Occipital lobe (tissue), 2 donors: ENCODE results near the gene RAPGEF6. TPM values are rescaled to one million over a fixed set of nuclear protein-coding genes. Genes with fewer than 3 reads are reported as not detected.
"Not testable (repeated sequence)": the region's sequence is repeated elsewhere in the genome, so short reads cannot be mapped to it uniquely, and the experiment has no call there.

ENCODE experiments used
- DNase-seq: peaks from one replicate; lab custom pipeline; 2025; lab: John Stamatoyannopoulos, UW
- total RNA-seq: library from RNA; depleted of rRNA; stranded (reverse); fragments of >200 nt; gene quantifications from one replicate; pipeline ENCODE4 v1.2.3, GENCODE V29; 2014

The RAPGEF6 gene
- total RNA-seq, 1 donor from 2014 or later = 66.1 TPM

- no peak for DNase-seq
Measured at GRCh38 chr5:131644370-131644769, 9.3 kb upstream of the RAPGEF6 start.

GRCh38 chr5:131641494-131641893 lies 6.5 kb upstream of the RAPGEF6 start:
- no peak for DNase-seq

DNA sequence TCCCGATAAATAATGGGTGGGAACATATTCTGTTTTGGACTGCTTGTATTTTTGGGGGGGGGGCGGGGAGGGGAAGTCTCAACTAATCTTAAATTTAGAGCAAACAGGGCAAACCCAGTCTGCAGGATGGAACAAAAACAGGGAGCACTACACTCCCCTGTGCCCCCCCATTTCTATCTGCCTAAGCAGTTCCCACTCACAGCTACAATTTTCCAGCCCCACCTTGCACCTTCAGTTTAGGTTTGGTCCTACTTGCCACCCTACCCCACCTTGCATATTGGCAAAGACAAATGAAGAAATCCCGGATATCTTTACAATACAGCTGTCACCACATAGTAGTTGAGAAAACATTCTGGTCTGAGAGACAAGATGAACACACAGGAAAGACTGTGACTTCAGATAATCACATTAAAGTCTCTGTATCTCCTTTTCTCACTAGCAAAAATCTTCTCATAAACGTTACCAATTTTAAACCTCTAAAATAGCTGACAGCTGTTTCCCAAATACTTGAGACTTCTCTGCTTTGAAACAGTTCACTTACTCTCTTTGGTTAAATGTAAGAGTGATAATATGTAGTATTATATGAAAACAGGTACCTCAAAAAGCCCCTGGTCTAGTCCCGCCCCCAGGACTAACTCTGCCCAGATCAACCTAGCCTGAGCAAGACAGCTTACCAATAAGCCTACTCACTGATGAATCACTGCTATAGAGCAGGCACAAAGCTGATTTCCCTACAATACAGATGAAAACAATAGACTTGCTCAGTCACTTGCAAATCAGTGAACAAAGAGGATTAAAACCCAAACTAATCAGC lies 5.2 kb upstream of the RAPGEF6 start:
- DNase-seq = no peak

DNA sequence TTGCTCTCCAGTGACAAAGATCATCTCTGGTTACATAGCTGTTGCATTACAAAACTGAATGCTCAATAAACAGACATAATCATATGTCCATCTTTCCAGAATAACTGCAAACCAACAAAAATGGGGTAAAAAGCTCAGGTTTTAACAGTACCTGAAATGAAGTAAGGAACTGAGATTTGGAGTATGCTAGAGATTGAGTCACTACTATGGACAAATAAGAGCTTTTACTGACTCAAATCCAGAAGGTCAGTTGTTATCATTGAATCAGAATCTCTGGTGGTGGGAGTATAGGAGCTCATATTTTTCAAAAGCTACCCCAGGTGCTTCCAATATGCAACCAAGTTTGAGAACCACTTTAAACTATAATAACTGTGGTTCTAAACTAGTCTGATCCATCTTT lies 4.1 kb upstream of the RAPGEF6 start:
- DNase-seq = no peak

DNA sequence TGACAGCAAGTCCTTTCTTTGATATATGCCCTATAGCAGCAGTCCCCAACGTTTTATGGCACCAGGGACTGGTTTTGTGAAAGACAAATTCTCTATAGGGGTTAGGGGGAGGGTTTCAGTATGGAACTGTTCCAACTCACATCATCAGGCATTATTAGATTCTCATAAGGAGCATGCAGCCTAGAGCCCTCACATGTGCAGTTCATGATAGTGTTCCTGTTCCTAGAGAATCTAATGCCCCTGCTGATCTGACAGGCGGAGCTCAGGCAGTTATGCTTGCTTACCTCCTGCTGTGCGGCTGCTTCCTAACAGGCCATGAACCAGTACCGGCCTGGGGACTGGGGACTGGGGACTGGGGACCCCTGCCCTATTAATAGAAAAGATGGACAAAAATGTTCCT lies 2.7 kb upstream of the RAPGEF6 start:
- no peak for DNase-seq

GRCh38 chr5:131635684-131636572 lies 899 bp upstream of the RAPGEF6 start:
- peak; percentile 72 for DNase-seq

- DNase-seq = peak; percentile 61
Measured at GRCh38 chr5:131634666-131634995, 398 bp downstream of the RAPGEF6 start.

GRCh38 chr5:131634238-131634637 lies 791 bp downstream of the RAPGEF6 start:
- DNase-seq = no peak

DNA sequence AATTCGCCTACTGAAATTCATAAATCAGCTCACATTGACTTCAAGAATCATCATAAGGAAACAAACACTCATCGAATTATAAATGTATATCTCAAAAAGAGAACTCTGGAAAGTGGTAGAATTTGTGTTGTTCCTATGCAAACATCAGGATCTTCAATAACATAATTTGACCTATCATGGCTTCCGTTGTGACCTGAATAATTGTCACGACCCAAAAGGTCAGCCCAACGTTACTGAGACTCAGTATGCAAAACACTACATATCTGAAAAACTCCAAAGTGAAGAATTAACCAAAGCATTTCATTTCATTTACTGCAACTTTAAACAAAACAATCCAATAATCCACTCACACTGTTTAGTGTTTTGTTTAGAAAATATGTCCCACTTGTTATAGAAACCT lies 1.2 kb downstream of the RAPGEF6 start:
- no peak for DNase-seq

GRCh38 chr5:131630963-131631350 lies 4.1 kb downstream of the RAPGEF6 start:
- no peak for DNase-seq

DNA sequence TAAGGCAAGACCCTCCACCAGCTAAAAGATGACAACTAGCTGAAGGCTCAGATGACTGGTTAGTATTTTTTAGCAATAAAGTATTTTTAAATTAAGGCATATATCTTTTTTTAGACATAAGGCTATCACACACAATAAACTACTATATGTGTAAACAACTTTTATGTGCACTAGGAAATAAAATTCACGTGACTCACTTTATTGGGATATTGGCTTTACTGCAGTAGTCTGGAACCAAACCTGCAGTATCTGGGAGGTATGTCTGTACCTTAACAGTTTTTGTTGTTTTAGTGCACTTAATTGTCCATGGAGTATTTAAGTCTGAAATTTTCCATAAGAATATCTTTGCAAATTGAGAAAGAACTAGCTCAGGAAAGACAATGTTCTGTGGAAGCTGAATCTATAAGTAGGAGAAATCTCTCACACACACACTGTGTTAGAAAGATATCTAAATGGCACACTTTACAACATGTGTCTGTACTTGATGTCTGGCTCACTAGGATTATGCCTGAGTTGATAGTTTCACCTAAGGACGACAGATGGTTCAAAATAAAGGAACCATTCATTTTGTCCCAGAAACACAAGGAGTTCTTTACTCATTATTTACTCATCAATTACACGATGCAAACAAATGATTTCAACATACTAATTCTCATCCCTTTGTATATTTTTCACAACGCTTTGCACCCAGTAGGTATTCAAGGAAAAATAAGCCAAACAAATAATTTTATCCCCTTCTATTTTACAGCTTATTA lies 4.6 kb downstream of the RAPGEF6 start:
- DNase-seq = no peak

- DNase-seq = no peak
Measured at GRCh38 chr5:131628990-131629389, 6.0 kb downstream of the RAPGEF6 start.

GRCh38 chr5:131627207-131627865 lies 7.7 kb downstream of the RAPGEF6 start:
- no peak for DNase-seq

GRCh38 chr5:131622633-131623032 lies 12.4 kb downstream of the RAPGEF6 start:
- DNase-seq = peak; percentile 33

GRCh38 chr5:131621164-131621563 lies 13.9 kb downstream of the RAPGEF6 start:
- DNase-seq = not testable (repeated sequence)

DNA sequence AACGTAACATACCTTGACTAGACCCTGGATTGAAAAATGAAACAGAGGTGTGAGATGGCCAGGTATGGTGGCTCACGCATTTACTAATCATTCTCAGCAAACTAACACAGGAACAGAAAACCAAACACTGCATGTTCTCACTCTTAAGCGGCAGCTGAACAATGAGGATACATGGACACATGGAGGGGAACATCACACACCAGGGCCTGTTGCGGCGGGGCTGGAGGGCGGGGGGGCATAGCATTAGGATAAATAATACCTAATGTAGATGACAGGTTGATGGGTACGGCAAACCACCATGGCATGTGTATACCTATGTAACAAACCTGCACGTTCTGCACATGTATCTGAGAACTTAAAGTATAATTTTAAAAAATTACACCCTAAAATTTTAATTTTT lies 15.9 kb downstream of the RAPGEF6 start:
- DNase-seq = no peak

- no peak for DNase-seq
Measured at GRCh38 chr5:131617140-131617822, 17.7 kb downstream of the RAPGEF6 start.

GRCh38 chr5:131615957-131616356 lies 19.1 kb downstream of the RAPGEF6 start:
- DNase-seq = no peak

DNA sequence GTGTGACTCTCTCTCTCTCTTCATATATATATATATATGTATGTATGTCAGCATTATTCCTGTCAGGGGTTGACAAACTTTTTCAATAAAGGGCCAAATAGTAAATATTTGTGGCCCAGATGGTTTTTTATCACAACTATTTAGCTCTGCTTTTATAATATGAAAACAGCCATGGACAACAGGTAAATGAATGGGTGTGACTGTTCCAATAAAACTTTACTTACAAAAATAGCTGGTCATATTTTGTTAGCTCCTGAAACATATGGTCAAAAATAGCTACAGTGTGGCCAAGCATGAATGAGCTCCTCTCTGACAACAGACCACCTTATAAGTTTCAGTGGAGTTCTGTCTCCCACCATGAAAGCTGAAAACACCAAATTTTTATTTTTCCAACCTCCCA lies 21.6 kb downstream of the RAPGEF6 start:
- no peak for DNase-seq

DNA sequence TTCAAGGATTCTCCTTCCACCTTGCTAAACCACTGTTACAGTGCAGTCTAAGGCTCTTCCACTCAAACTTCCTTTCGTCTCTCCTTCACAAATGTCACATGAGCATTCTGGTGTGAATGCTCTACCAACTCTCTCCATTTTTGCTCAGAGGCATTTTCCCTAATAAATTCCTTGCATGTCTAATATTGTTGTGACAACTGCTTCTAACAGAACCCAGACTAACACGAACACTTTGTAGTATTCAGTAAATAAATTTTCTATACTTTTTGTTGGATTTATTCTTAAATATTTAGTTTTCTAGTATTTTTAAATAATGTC lies 24.0 kb downstream of the RAPGEF6 start:
- DNase-seq = no peak
